ENCODE results near the gene ADARB1. TPM values are rescaled to one million over a fixed set of nuclear protein-coding genes. Genes with fewer than 3 reads are reported as not detected.

Gene ADARB1
- total RNA-seq, 1 donor from 2014 or later = 5.1 TPM

- Histone ChIP-seq H3K9me3 (ENCODE audit: low read depth) (no peaks in the 10 kb centered on the region), H3K9ac (no peak overlapping the region), H3K27me3 (no peaks in the 10 kb centered on the region), H3K27ac (no peak overlapping the region), H3F3A (ENCODE audit: low read depth) (no peaks in the 10 kb centered on the region), H3K36me3 (no peaks in the 10 kb centered on the region), H3K4me2 (no peak overlapping the region), H2AFZ (replicated peaks) (no peak overlapping the region), H4K20me1 (ENCODE audit: low read depth) (no peaks in the 10 kb centered on the region), H3K4me3 (no peak overlapping the region), H3K79me2 (ENCODE audit: low read depth) (no peaks in the 10 kb centered on the region), H3K4me1 (no peaks in the 10 kb centered on the region)
- H3K36me3 Mint-ChIP-seq = no peaks in the 10 kb centered on the region
- H3K27ac Mint-ChIP-seq = no peak overlapping the region
- H3K27me3 Mint-ChIP-seq (ENCODE audit: insufficient read depth, low read depth) = peaks cover 10% of the 10 kb centered on the region
- H3K4me1 Mint-ChIP-seq = peaks cover 13% of the 10 kb centered on the region
- TF ChIP-seq EZH2 (IDR thresholded peaks at IDR 0.05) (no peak), EZH2phosphoT487 (IDR thresholded peaks at IDR 0.05) (no peak)
- TF ChIP-seq, protein P1, sequence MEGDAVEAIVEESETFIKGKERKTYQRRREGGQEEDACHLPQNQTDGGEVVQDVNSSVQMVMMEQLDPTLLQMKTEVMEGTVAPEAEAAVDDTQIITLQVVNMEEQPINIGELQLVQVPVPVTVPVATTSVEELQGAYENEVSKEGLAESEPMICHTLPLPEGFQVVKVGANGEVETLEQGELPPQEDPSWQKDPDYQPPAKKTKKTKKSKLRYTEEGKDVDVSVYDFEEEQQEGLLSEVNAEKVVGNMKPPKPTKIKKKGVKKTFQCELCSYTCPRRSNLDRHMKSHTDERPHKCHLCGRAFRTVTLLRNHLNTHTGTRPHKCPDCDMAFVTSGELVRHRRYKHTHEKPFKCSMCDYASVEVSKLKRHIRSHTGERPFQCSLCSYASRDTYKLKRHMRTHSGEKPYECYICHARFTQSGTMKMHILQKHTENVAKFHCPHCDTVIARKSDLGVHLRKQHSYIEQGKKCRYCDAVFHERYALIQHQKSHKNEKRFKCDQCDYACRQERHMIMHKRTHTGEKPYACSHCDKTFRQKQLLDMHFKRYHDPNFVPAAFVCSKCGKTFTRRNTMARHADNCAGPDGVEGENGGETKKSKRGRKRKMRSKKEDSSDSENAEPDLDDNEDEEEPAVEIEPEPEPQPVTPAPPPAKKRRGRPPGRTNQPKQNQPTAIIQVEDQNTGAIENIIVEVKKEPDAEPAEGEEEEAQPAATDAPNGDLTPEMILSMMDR (IDR thresholded peaks at IDR 0.05) = no peak
- no peak for DNase-seq (ENCODE audit: low spot score)
- H3K4me3 Mint-ChIP-seq = no peak overlapping the region
- H3K9me3 Mint-ChIP-seq = peaks cover 12% of the 10 kb centered on the region
Observed at GRCh38 chr21:45237401-45237800, 163.0 kb downstream of the ADARB1 start.

DNA sequence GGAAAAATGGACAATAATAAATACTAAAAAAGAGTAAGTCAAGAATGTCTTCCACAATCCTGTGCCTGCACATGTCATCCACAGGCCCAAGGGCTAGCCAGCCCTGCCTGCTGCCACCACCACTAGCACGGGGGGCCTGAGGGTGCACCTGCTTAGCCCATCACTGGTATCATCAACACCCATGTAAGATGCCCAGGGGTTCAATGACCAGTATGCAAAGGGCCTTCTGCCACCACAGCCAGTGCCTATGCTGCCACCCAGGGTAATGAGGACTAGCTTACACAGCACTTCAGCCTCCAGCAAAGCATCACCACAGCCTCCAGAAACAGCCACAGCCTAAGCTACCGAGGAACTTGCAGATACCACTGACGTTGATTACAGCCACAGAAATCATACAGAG, 167.0 kb downstream of the ADARB1 start:
- Histone ChIP-seq H3K9me3 (ENCODE audit: low read depth) (peaks cover 7% of the 10 kb centered on the region), H3K4me2 (no peak overlapping the region), H4K20me1 (ENCODE audit: low read depth) (no peaks in the 10 kb centered on the region), H3K36me3 (no peaks in the 10 kb centered on the region), H3K79me2 (ENCODE audit: low read depth) (no peaks in the 10 kb centered on the region), H3K4me3 (no peak overlapping the region), H3K9ac (no peak overlapping the region), H3K4me1 (no peaks in the 10 kb centered on the region), H3K27ac (no peak overlapping the region), H3F3A (ENCODE audit: low read depth) (no peaks in the 10 kb centered on the region), H3K27me3 (no peaks in the 10 kb centered on the region), H2AFZ (replicated peaks) (no peak overlapping the region)
- TF ChIP-seq EZH2 (IDR thresholded peaks at IDR 0.05) = no peak
- TF ChIP-seq, protein P1 (IDR thresholded peaks at IDR 0.05) = no peak
- TF ChIP-seq EZH2phosphoT487 (IDR thresholded peaks at IDR 0.05) = no peak
- no peak for DNase-seq (ENCODE audit: low spot score)
- Mint-ChIP-seq H3K27ac (no peak overlapping the region), H3K4me1 (no peaks in the 10 kb centered on the region), H3K9me3 (peaks cover 29% of the 10 kb centered on the region), H3K4me3 (no peak overlapping the region), H3K27me3 (ENCODE audit: insufficient read depth, low read depth) (peaks cover 6% of the 10 kb centered on the region), H3K36me3 (no peaks in the 10 kb centered on the region)

GRCh38 chr21:45243603-45244002, 169.2 kb downstream of the ADARB1 start:
- Mint-ChIP-seq H3K36me3 (no peaks in the 10 kb centered on the region), H3K4me1 (peaks cover 11% of the 10 kb centered on the region), H3K9me3 (peaks cover 24% of the 10 kb centered on the region), H3K4me3 (no peak overlapping the region), H3K27me3 (ENCODE audit: insufficient read depth, low read depth) (peaks cover 8% of the 10 kb centered on the region), H3K27ac (no peak overlapping the region)
- H3K27me3 ChIP-seq = peaks cover 7% of the 10 kb centered on the region
- peaks cover 7% of the 10 kb centered on the region for H3K9me3 ChIP-seq (ENCODE audit: low read depth)
- no peak for DNase-seq (ENCODE audit: low spot score)
- no peaks in the 10 kb centered on the region for H4K20me1 ChIP-seq (ENCODE audit: low read depth)
- no peak overlapping the region for H3K4me2 ChIP-seq
- peaks cover 2% of the 10 kb centered on the region for H3K4me1 ChIP-seq
- TF ChIP-seq, protein P1 (IDR thresholded peaks at IDR 0.05) = no peak
- TF ChIP-seq EZH2 (IDR thresholded peaks at IDR 0.05) (no peak), EZH2phosphoT487 (IDR thresholded peaks at IDR 0.05) (no peak)
- H3F3A ChIP-seq (ENCODE audit: low read depth) = no peaks in the 10 kb centered on the region
- H3K9ac ChIP-seq = no peak overlapping the region
- H3K4me3 ChIP-seq = no peak overlapping the region
- no peaks in the 10 kb centered on the region for H3K79me2 ChIP-seq (ENCODE audit: low read depth)
- no peak overlapping the region for H3K27ac ChIP-seq
- no peaks in the 10 kb centered on the region for H3K36me3 ChIP-seq
- H2AFZ ChIP-seq (replicated peaks) = no peak overlapping the region
